ENCODE data around the gene KMT2A.

- TF ChIP-seq CTCF (IDR thresholded peaks at IDR 0.05; ENCODE audit: extremely low read depth in 1 of 2, insufficient read depth in 1 of 2, low read depth in 1 of 2, low read length in 2 of 2) (no peak), POLR2AphosphoS5 (IDR thresholded peaks at IDR 0.05; ENCODE audit: insufficient read depth, low read depth, low read length) (no peak), POLR2A (IDR thresholded peaks at IDR 0.05; ENCODE audit: low read depth, low read length) (no peak), MYC (IDR thresholded peaks at IDR 0.05; ENCODE audit: low read depth, low read length) (no peak), JUN (IDR thresholded peaks at IDR 0.05; ENCODE audit: borderline replicate concordance, insufficient read depth, insufficient read length, low read depth) (no peak)
These were observed 49.0 kb downstream of the KMT2A start for GRCh38 chr11:118485273-118485672.
